Measurements from ENCODE around the gene HDAC1.
"Not testable (repeated sequence)": the region's sequence is repeated elsewhere in the genome, so short reads cannot be mapped to it uniquely, and the experiment has no call there.

The HDAC1 gene

GRCh38 chr1:32341971-32342370 lies 50.1 kb downstream of the HDAC1 start:
- DNase-seq (ENCODE audit: extremely low spot score, insufficient read length, low read depth) (no peak), FAIRE-seq (no peak)

DNA sequence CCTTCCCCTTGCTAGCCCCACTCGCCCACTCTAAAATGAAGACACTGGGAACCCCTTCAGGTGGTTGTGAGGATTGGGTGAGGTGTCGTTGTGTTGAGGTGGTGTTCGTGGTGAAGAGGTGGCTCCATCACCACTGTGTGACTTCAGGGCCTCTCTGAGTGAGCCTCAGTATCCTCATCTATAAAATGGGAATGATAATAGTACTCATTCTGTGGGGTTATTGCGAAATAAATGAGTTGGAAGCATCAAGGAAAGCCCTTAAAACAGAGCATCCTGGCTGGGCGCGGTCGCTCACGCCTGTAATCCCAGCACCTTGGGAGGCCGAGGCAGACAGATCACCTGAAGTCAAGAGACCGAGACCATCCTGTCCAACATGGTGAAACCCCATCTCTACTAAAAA lies 50.8 kb downstream of the HDAC1 start:
- FAIRE-seq (no peak), DNase-seq (ENCODE audit: extremely low spot score, insufficient read length, low read depth) (no peak)

- no peak for DNase-seq (ENCODE audit: extremely low spot score, insufficient read length, low read depth)
- no peak for FAIRE-seq
Observed at GRCh38 chr1:32345289-32345827, 53.5 kb downstream of the HDAC1 start.

- DNase-seq (ENCODE audit: extremely low spot score, insufficient read length, low read depth) (no peak), FAIRE-seq (no peak)
Observed at GRCh38 chr1:32346532-32347157, 54.8 kb downstream of the HDAC1 start.

- FAIRE-seq = no peak
- DNase-seq (ENCODE audit: extremely low spot score, insufficient read length, low read depth) = no peak
Observed at GRCh38 chr1:32349211-32349708, 57.4 kb downstream of the HDAC1 start.

DNA sequence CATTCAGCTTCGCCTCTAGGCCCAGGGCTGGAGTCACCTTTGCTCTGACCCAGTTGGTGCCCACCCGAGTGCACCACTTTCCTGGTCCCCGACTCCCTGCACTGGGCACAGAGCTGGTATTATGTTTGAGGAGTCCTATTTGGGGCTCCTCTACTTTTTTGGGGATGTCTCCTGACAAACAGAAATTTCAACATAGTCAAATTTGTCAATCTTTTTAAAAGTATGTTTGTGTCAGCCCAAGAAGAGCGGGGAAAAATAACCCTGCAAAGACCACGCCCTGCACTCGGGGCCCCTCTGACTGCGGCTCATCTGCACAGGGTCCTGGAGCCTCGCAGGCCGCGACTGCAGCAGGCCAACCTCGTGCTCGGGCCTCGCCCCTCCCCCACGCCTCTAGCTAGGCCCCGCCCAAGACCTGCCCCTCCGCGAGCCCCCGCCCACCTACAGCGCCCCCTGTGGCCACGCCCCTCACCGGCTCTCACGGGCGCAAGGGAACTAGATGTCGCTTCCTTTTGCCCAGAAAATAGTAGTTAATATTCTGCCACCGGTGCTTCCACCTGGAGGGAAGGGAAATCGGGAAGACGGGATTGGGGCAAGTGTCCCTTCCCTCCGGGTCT lies 59.0 kb downstream of the HDAC1 start:
- FAIRE-seq = no peak
- peak; percentile 71 for DNase-seq (ENCODE audit: extremely low spot score, insufficient read length, low read depth)

DNA sequence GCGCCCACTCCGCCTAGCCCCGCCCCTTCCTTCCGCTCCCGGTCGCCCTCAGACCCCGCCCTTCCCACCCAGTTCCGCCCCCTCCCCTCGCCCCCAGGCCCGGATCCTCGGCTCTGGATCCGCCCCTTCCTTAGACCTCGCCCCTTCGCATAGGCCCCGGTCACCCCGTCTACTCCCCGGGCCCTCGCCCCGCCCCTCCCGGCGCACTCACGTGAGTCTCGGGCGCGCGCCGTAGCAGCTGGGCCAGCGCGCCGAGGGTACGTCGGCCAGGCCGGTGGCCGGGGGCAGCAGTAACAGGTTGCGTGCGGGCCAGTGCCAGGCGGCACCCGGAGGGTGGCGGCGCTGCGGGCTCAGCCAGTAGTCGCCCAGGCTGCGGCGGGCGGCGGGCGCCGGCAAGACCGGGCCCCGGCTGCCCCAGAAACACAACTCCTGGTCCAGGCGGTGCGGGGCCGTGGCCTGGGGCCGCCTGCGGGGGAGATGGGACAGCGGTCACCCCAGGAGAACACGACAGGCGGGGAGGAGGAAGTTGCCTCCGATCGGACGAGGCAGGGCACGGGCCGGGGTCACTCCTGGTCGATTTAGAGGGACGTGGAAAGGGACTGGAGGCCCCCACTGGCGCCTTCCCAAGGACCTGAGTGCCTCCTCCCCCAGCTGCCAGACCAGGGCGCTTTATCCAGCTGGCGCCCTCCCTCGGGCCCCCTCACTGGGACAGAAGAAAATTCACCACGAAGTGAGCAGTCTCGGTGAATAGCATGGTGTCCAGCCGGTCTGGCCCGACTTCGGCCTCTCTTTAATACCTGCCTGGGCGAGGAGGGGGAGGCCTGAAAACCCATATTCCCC lies 59.7 kb downstream of the HDAC1 start:
- FAIRE-seq = peak; percentile 88
- peak; percentile 92 for DNase-seq (ENCODE audit: extremely low spot score, insufficient read length, low read depth)

DNA sequence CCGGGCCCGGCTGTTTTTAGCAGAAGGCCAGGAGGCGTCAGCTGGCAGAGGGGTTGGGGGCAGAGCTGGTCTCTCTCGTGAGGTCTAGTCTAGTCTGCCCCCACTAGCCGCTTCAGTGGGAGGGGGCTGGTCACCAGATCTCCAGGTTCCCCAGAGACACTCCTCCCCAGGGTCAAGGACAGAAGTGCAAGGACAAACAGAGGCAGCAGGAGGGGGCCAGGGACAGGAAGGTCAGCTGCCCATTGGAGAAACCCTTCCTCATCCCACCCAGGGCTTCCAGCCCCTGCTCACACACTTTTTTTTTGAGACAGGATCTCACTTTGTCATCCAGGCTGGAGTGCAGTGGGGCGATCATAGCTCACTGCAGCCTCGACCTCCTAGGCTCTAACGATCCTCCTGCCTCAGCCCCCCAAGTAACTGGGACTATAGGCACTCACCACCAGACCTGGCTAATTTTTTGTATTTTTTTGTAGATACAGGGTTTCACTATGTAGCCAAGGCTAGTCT lies 60.4 kb downstream of the HDAC1 start:
- FAIRE-seq = no peak
- DNase-seq (ENCODE audit: extremely low spot score, insufficient read length, low read depth) = no peak

- no peak for DNase-seq (ENCODE audit: extremely low spot score, insufficient read length, low read depth)
- no peak for FAIRE-seq
Observed at GRCh38 chr1:32352831-32353383, 61.0 kb downstream of the HDAC1 start.

DNA sequence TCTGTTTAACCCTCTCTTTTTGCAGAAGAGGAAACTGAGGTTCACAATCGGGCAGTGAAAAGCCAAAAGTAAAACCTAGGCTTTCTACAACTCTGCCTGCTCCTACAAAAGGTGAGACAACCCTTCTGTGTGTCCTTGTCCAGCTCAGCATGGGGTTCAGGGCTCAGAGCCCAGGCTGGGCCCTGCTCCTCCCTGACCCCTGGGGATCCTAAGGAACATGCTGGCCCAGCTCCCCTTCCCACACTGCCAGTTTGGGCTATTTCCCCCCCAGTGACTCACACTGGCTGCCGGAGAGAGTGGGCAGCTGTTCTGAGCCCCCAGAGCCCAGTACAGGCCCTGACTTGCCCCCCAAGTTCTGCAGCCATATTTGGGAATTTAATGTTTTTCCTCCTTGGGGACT lies 61.5 kb downstream of the HDAC1 start:
- FAIRE-seq (no peak), DNase-seq (ENCODE audit: extremely low spot score, insufficient read length, low read depth) (no peak)

DNA sequence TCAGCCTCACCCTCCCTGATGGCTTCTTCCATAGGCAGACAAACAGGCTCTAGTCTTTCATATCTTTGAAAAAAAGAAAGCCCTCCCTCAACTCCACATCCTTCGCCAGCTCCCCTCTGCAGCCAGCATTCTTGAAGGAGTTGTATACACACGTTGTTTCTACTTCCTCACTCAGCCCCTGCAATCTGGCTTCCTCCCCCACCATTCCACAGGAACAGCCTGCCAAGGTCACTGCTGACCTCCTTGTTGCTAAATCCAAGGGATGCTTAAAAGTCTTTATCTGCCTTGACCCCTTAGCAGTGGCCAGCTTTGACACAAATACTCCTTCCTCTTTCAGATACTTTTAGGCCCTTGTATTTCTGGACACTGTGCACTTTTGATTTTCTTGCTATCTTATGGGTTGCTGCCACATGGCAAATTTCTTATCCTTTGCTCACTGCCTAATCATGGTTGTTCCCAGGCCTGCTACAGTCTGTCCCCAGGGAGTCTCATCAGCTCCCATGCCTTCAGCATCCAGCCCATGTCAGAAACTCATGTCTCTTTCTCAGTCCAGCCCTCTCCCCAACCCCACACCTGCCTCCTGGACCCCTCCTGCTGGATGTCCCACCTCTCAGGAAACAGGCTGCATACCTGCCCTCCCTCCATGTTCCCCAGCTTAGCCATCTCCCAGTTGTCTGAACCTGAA lies 62.1 kb downstream of the HDAC1 start:
- no peak for FAIRE-seq
- no peak for DNase-seq (ENCODE audit: extremely low spot score, insufficient read length, low read depth)

DNA sequence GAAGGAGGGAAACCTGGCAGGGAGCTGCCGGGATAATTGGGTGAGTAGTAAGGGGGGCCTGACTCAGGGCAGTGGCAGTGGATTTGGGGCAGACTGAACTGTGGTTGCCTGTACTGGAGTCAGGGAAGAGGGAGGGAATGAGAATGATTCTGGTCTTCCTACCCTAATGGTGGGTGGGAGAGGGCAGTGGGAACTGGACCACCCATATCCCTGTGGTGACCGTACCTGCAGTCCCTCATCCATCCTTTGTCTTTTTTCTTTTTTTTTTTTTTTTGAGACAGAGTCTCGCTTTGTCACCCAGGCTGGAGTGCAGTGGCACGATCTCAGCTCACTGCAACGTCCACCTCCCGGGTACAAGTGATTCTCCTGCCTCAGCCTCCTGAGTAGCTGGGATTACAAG lies 63.9 kb downstream of the HDAC1 start:
- DNase-seq (ENCODE audit: extremely low spot score, insufficient read length, low read depth); FAIRE-seq: not testable (repeated sequence)

DNA sequence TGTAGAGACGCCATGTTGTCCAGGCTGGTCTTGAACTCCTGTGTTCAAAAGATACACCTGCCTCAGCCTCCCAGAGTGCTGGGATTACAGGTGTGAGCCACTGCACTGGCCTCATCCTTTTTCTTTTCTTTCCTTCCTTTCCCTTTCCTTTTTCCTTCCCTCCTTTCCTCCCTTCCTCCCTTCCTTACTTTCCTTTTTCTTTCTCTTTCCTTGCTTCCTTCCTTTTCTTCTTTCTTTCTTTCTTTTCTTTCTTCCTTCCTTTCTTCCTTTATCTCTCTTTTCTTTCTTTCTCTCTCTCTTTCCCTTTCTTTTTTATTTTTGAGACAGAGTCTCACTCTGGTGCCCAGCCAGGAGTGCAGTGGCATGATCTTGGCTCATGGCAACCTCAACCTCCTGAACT lies 64.6 kb downstream of the HDAC1 start:
- DNase-seq (ENCODE audit: extremely low spot score, insufficient read length, low read depth) (no peak), FAIRE-seq (no peak)

DNA sequence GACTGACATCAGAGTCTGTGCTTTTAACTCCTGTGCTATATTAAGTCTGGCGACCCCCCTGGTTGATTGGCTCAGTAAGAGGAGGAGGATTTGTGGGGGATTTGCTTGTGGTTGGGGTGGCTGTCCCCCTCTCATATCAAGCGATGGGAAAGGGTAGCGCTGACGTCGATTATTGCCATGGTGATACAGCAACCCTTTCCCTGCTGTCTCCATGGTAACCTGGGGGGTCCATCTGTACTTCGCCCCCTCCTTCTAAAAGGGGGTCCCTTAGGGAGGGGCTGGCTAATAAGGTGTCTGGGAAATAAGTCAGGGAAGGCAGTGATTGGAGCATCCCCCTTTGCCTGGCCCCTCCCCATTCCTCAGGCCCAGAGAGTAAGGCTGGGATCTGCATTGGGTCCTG lies 65.7 kb downstream of the HDAC1 start:
- no peak for FAIRE-seq

GRCh38 chr1:32358435-32358834 lies 66.6 kb downstream of the HDAC1 start:
- DNase-seq (ENCODE audit: extremely low spot score, insufficient read length, low read depth) = no peak
- no peak for FAIRE-seq

More for the DNA sequence above, 65.7 kb downstream of the HDAC1 start:
- no peak for DNase-seq (ENCODE audit: extremely low spot score, insufficient read length, low read depth)

DNA sequence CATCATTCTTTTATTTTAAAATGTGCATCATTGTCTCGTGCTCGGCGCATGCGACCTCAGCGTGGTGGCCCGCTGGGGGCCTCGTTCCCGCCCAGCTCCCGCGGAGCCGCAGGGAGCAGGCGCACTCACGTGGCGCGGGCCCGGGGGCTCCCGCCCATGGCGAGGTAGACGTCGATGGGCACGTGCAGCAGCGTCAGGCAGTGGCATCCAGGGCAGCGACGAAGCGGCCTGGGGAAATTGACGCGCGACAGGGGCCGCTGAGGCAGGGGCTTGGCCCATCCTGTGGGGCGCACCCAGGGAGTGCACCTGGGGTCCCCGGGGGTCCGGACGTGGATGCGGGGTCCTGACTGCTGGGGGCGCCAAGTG lies 69.4 kb downstream of the HDAC1 start:
- DNase-seq (ENCODE audit: extremely low spot score, insufficient read length, low read depth) (no peak), FAIRE-seq (no peak)

- FAIRE-seq = no peak
Observed at GRCh38 chr1:32361674-32362473, 70.0 kb downstream of the HDAC1 start.

DNA sequence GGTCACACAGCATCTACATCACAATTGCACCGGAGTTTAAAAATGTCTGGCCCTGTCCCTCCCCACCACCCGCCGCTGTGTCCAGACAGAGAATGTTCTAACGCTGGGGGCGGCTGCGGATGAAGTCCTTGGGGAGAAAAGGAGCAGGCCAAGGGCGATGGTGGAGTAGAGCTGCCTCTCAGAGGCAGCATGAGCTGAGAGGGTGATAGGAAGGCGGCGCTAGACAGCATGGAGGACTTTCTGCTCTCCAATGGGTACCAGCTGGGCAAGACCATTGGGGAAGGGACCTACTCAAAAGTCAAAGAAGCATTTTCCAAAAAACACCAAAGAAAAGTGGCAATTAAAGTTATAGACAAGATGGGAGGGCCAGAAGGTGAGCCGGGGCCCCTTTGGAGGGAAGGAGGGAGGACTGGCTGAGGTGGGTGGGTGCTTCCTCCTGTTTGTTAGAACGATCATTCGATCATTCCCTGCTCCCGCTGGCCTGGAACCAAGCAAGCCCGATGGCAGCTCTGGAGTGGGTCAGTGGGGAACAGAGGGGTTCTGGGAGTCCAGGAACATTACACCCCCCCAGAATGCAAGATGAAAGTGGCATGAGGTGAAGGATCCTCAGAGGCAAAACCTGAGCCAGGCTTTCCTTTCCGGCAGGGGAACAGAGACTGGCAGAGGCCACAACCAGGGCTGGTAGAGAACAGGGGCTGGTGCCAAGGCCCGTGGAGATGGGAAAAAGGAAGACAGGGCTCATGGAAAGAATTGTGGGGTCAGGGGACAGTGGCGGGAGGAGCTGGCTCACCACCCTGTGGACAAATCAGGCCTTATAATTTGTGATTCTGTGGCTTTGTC lies 70.8 kb downstream of the HDAC1 start, which contains the start of the genes FAM229A and TSSK3:
TSS of gene FAM229A (minus strand) at position 12 of the 840 bp plus-strand sequence. CDS start 394 bp downstream, outside the sequence.
TSS of gene TSSK3 (plus strand) at position 66 of the 840 bp plus-strand sequence. CDS start at position 229, 163 bp downstream.
- no peak for FAIRE-seq
- no peak for DNase-seq (ENCODE audit: extremely low spot score, insufficient read length, low read depth)

More at GRCh38 chr1:32361674-32362473, 70.0 kb downstream of the HDAC1 start:
- no peak for DNase-seq (ENCODE audit: extremely low spot score, insufficient read length, low read depth)
